HG02938 (cell line): ENCODE measurements around the gene CLEC7A.

Experiments used
- ATAC-seq: cut with Tn5 transposase; IDR thresholded peaks from one replicate; pipeline ENCODE4 v1.9.1; 2021; ENCODE audit warnings: mild to moderate bottlenecking, moderate library complexity; ENCODE audit not compliant: unreplicated experiment

Gene CLEC7A

DNA sequence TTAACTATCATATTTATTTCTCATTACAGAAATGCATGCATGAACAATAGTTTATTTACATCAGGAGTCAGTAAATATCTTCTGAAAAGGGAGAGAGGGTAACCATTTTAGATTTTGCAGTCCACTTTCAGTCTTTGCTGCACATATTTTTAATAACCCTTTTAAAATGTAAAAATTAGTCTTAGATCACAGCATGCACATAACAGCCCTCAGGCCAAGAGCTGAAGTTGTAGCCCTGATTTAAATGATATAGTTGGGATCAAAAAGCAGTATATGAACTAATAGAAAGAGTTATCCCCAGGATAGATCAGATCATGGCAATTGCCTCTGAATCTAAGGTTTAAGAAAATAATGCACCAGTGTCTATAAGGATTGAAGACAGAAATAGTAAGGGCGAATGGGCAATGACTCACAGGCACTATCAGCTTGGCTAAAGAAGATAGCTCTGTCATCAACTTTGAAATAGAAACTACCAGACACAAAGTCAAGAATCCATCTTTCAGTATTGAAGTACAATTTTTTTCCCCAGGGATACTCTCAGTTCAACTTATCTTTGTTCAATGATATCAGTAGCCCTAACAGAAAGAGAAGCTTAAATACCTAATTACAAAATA lies 13.1 kb upstream of the CLEC7A start:
- ATAC-seq: no peak

DNA sequence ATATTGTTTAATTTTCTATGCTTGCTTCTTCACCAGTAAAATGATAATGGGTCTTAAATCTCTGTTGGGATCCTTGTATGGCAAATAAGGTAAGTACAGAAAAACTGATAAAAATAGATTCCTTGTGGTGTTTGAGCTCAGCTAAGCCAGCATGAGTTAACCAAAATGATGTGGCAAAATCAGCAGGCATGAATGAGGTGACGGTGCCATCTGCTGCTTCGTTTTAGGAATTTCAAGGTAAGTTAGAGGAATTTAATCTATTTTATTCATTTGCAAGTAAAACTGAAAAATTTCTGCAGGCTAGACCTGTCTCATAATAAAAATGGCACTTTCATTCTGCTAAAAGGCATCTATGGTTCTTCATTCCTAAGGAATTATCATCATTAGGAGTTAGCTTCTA lies 10.0 kb upstream of the CLEC7A start:
- ATAC-seq: no peak

DNA sequence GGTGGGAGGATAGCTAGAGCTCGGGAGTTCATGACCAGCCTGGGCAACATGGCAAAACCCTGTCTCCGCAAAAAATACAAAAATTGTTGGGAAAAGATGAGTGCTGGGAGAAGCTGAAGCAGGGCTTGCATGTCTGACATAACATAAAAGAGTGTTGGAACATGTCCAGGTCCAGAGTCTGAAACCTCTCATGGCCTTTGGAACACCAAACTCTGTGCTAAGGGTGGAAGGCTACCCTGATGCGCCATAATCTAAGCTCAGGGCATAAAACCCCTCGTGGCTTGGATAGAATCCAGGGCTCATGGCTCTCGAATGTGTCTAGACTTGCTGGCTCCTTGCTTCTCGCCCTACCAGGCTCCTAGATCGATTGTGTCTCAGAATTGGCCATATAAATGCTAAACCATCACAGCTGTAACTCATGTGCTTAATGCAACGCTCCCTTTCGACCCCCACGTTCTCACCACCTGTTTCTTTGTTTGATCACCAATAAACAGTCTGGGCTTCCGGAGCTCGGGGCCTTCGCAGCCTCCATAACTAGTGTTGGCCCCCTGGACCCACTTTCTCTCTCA lies 6.7 kb upstream of the CLEC7A start:
- no peak for ATAC-seq

DNA sequence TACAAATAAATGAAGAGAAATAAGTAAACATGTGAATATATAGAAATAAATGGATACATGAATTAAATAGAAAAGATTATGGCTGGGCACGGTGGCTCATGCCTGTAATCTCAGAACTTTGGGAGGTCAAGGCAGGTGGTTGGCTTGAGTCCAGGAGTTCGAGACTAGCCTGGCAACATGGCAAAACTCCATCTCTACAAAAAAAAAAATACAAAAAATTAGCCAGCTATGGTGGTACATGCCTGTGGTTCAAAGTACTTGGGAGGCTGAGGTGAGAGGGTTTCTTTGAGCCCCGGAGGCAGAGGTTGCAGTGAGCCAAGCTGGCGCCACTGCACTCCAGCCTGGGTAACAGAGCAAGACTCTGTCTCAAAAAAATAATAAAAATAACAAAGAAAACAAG lies 5.1 kb upstream of the CLEC7A start:
- ATAC-seq: no peak

DNA sequence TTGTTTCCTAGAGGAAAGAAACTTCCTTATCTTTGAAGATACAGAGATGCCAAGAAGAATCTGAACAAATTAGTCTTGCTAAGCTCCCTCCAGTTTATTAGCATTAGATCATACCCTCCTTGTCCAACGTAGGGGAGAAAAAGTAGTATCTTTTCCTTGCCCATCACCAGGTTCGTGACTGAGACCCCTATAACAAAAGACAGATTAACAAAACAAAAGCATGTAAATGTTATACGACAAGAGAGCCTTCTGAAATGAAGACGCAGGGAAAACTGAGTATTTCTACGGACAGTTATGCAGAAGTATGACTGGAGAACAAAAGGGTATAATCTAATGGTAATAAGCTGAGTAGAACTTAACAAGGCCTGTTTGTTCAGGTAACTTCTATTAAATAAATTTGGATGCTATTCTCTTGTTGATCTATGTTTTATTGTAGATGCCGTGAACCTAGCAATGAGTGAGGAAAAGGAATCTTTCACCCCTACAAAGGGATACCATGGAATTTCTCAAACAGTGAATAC lies 2.9 kb upstream of the CLEC7A start:
- ATAC-seq: no peak

- no peak for ATAC-seq
Observed at GRCh38 chr12:10131111-10131690, 1.2 kb upstream of the CLEC7A start.

DNA sequence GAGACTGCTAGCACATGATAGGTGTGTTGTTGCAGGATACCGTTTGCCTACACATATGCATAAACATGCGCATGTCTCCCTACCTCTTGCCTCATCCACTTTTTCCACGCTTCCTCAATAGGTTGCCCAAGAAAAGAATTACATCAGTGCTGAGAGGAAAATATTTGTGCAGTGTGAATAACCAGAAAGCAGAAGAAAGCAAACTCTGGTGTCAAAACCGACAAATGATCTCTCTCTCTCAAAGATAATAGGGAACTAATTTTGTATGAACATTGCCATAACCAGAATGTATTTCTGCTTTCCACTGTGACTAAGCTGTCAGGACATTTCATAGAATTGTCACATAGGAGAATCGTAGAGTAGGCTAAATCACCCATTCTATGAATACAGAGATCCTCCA lies 1.3 kb downstream of the CLEC7A start:
- no peak for ATAC-seq

GRCh38 chr12:10126413-10126812 lies 3.6 kb downstream of the CLEC7A start:
- no peak for ATAC-seq

DNA sequence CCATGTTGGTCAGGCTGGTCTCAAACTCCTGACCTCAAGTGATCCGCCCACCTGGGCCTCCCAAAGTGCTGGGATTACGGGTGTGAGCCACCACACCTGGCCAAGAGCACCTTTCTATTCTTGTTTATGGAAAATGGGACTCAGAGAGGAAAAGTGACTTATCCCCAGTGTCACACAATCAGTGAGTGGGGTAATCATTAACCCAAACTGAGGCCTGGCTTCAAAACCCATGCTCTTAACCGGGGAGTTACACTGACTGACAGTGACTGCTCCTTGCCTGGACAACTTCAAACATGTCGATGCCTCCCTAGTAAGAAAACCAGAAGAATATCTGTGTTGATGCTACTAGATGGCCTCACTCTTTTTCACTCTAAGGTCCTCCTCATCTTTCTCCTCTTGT lies 7.3 kb downstream of the CLEC7A start:
- ATAC-seq: no peak

DNA sequence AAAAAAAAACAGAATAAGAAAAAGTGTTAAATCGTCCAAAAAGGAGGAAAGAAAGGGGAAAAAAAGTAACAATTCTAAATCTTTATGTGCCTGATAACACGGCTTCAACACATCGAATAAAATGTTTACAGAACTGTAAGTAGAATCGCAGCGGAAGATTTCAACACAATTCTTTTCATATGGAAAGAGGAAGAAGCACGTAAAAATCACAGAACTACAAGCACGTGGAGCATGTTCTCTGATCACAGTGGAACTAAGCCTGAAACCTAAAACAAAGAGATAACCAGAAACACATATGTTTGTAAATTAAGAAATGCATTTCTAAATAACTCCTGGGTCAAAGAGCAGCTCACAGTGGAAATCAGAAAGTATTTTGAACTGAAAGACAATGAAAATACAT lies 8.7 kb downstream of the CLEC7A start:
- ATAC-seq: no peak

GRCh38 chr12:10119066-10119465 lies 10.9 kb downstream of the CLEC7A start:
- no peak for ATAC-seq

- ATAC-seq: no peak
Observed at GRCh38 chr12:10115890-10116289, 14.1 kb downstream of the CLEC7A start.

GRCh38 chr12:10115311-10115710 lies 14.7 kb downstream of the CLEC7A start:
- ATAC-seq: no peak

DNA sequence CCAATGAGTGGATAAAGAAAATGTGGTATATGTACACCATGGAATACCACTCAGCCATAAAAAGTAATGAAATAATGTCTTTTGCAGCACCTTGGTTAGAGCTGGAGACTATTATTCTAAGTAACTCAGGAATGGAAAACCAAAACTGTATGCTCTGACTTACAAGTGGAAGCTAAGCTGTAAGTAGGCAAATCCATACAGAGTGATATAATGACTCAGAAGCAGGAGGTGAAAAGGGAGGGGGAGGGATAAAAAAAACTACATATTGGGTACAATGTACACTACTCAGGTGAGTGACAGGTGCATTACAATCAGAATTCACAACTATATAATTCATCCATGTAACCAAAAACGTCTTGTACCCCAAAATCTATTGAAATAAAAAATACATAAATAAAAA lies 16.1 kb downstream of the CLEC7A start:
- ATAC-seq: no peak

DNA sequence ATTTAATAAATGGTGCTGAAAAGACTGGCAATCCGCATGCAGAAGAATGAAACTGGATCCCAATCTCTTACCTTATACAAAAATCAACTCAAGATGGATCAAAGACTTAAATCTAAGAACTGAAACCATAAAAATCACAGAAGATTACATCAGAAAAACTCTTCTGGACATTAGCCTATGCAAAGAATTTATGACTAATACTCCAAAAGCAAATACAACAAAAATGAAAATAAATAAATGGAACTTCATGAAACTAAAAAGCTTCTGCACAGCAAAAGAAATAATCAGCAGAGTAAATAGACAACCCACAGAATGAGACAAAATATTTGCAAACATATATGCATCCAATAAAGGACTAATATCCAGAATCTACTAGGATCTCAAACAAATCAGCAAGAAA lies 16.9 kb downstream of the CLEC7A start:
- no peak for ATAC-seq

DNA sequence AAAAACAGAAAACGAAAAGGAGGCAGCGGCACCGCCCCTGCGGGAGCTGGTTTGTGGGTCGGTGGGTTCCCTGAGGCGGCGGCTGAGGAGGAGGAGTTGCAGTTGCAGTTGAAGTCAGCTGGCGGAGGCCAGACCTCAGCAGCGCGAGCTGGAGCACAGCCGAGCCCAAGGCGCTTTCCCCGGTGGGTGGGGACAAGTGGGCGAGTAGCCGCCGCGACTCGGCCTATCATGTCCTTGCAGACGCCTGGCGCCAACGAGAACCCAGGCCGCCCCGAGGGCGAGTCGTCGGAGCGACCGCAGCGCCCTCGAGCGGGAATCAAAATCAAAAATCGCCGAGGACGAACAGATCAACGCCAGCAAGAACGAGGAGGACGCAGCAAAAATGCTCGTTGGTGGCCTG lies 18.5 kb downstream of the CLEC7A start:
- ATAC-seq: no peak

- ATAC-seq: no peak
Observed at GRCh38 chr12:10110256-10110844, 19.6 kb downstream of the CLEC7A start.

- no peak for ATAC-seq
Observed at GRCh38 chr12:10102322-10102721, 27.7 kb downstream of the CLEC7A start.

DNA sequence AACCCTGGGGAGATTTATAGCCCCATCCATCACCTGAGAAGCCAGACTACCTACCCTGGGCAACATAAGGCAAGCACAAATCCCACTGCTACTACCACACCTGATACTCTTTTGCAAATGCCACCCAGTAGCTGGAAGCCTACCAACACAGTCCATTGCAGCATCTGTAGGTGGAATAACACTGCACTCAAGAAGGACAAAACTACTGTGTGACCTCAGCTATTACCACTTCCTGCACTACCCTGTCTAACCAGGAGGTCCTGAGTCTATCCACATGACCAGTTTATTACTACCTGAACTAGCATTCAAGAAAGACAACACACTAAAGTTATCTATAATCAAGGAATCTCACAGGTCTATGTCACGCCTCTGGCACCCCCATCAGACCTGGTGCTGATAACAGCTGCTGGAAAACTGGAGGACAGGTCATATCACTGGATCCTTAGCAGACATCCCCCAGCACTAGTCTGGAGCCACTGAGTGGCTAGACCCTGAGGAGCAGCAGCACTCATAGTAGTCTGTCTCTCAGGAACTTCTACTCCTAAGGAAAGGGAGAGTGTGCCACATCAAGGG lies 28.3 kb downstream of the CLEC7A start:
- ATAC-seq: no peak

- ATAC-seq: no peak
Observed at GRCh38 chr12:10101042-10101579, 28.9 kb downstream of the CLEC7A start.

- ATAC-seq: no peak
Observed at GRCh38 chr12:10098791-10099190, 31.2 kb downstream of the CLEC7A start, which contains the start of gene CLEC1A. TSS of gene CLEC1A (minus strand) at chr12:10098985. CDS start at chr12:10098922, 63 bp downstream.
